ENCODE data around the gene FRY.

The FRY gene

GRCh38 chr13:32247887-32248286 lies 216.3 kb downstream of the FRY start:
- Histone ChIP-seq H3K27me3 (ENCODE audit: insufficient read depth, poor library complexity, severe bottlenecking) (no peaks in the 10 kb centered on the region), H3K4me3 (replicated peaks; ENCODE audit: insufficient read depth, low read length) (no peak overlapping the region), H3K27ac (replicated peaks) (no peak overlapping the region)
- TF ChIP-seq POLR2AphosphoS5 (IDR thresholded peaks at IDR 0.05; ENCODE audit: low read depth) (no peak), CTCF (IDR thresholded peaks at IDR 0.05; ENCODE audit: insufficient read depth, low read length) (no peak), SPI1 (IDR thresholded peaks at IDR 0.05; ENCODE audit: borderline replicate concordance, low read depth) (no peak), GABPA (IDR thresholded peaks at IDR 0.05; ENCODE audit: low read depth) (no peak), REST (IDR thresholded peaks at IDR 0.05; ENCODE audit: insufficient replicate concordance, low read depth) (no peak)
- DNase-seq (ENCODE audit: low read depth in 1 of 2, low spot score in 1 of 2), result no peak

- Histone ChIP-seq H3K27ac (replicated peaks) (no peak overlapping the region), H3K4me3 (replicated peaks; ENCODE audit: insufficient read depth, low read length) (no peak overlapping the region), H3K27me3 (ENCODE audit: insufficient read depth, poor library complexity, severe bottlenecking) (no peaks in the 10 kb centered on the region)
- TF ChIP-seq REST (IDR thresholded peaks at IDR 0.05; ENCODE audit: insufficient replicate concordance, low read depth) (no peak), SPI1 (IDR thresholded peaks at IDR 0.05; ENCODE audit: borderline replicate concordance, low read depth) (no peak), GABPA (IDR thresholded peaks at IDR 0.05; ENCODE audit: low read depth) (no peak), POLR2AphosphoS5 (IDR thresholded peaks at IDR 0.05; ENCODE audit: low read depth) (no peak), CTCF (IDR thresholded peaks at IDR 0.05; ENCODE audit: insufficient read depth, low read length) (no peak)
- no peak for DNase-seq (ENCODE audit: low read depth in 1 of 2, low spot score in 1 of 2)
These were observed 217.2 kb downstream of the FRY start for GRCh38 chr13:32248801-32249200.

- DNase-seq (ENCODE audit: low read depth in 1 of 2, low spot score in 1 of 2), result no peak
- H3K27ac ChIP-seq (replicated peaks), result no peak overlapping the region
- TF ChIP-seq GABPA (IDR thresholded peaks at IDR 0.05; ENCODE audit: low read depth), result no peak
- TF ChIP-seq SPI1 (IDR thresholded peaks at IDR 0.05; ENCODE audit: borderline replicate concordance, low read depth), result no peak
- no peak for TF ChIP-seq POLR2AphosphoS5 (IDR thresholded peaks at IDR 0.05; ENCODE audit: low read depth)
- no peak for TF ChIP-seq CTCF (IDR thresholded peaks at IDR 0.05; ENCODE audit: insufficient read depth, low read length)
- TF ChIP-seq REST (IDR thresholded peaks at IDR 0.05; ENCODE audit: insufficient replicate concordance, low read depth), result no peak
- H3K27me3 ChIP-seq (ENCODE audit: insufficient read depth, poor library complexity, severe bottlenecking), result no peaks in the 10 kb centered on the region
- no peak overlapping the region for H3K4me3 ChIP-seq (replicated peaks; ENCODE audit: insufficient read depth, low read length)
These were observed 221.4 kb downstream of the FRY start for GRCh38 chr13:32252812-32253438.

Measured in HL-60 (cell line).